Activated CD4-positive, alpha-beta T cell treated with anti-CD3 and anti-CD28 coated beads, Interleukin-2, Interleukin-4, amounts not matched to agents 100 ng/mL and 50 ng/mL, durations not matched to agents 16 hours and 8 hours (primary cell): Measurements from ENCODE around the gene URI1.

Experiments
- DNase-seq: peaks from one replicate; pipeline ENCODE4 v3.0.0-alpha.2; 2020; ENCODE audit warnings: low spot score

Gene URI1

GRCh38 chr19:30059741-30060457 is 117.9 kb downstream of the URI1 start:
- no peak for DNase-seq

- DNase-seq = no peak
Measured at GRCh38 chr19:30060531-30061222, 118.6 kb downstream of the URI1 start.

GRCh38 chr19:30061223-30062064 is 119.4 kb downstream of the URI1 start:
- DNase-seq = no peak

- DNase-seq = no peak
Measured at GRCh38 chr19:30062065-30062906, 120.2 kb downstream of the URI1 start.

GRCh38 chr19:30062907-30063649 is 121.0 kb downstream of the URI1 start:
- DNase-seq = no peak

- no peak for DNase-seq
Measured at GRCh38 chr19:30063650-30064347, 121.8 kb downstream of the URI1 start.

GRCh38 chr19:30064348-30064699 is 122.3 kb downstream of the URI1 start:
- DNase-seq = no peak

GRCh38 chr19:30064771-30065494 is 122.9 kb downstream of the URI1 start:
- no peak for DNase-seq

GRCh38 chr19:30065680-30066606 is 123.9 kb downstream of the URI1 start:
- DNase-seq = no peak
